Activated CD4-positive, alpha-beta T cell treated with anti-CD3 and anti-CD28 coated beads for 48 hours (primary cell): Measurements from ENCODE around the gene FAT2.

Source experiments
- DNase-seq: peaks from one replicate; pipeline ENCODE4 v3.0.0-alpha.2; 2020

Gene FAT2

DNA sequence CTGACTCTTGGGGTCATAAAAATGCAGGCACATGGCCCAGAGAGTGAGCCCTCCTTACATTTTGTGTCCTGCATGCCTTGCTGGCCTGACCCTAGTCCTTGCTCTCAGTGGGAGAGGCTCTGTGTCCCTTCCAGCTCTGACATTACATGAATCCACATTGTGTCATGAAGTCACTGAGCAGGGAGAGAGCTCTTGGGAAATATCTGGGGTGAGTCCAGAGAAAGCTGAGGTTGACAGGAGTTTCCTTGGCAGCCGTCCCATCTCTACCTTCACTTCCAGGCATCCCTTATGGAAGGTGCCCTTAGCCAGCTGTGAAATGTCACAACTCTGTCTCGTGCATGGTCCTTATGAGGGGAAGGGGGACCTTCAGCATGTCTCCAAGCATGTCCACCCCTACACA is 41.0 kb downstream of the FAT2 start:
- no peak for DNase-seq

DNA sequence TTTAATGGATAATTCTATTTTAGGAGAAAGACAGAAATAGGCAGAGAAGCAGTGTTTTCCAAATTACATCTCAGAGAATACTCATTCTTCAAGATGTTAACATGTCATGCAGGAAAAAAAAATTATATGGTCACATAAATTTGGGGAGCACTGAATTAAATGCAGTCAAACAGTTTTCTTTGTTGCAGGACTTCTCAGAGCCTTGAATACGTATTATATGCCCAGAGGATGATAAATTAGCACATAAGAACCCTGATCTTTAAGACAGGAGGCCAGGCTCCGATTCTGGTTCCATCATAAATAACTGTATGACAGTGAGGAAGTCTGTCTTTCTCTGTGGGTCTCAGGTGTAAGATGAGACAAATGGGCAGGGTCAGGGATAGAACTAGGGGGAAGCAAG is 41.4 kb downstream of the FAT2 start:
- no peak for DNase-seq

DNA sequence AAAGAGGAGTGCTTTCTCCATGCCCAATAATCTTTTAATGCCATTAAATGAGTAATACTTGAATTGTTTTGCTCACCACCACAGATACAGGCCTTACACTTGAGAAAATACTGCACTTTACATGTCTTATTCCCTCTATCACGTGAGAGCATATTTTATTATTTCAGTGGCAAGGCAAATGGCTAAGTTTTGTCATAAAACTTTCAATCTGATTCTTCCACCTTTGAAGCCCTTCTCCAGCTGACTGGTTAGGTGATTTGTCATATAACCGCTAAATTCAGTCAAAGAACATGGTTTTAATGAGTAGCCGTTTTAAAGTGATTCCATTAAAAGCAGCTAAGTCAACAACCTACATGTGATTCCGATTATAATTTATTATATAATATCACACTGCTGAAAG is 43.8 kb downstream of the FAT2 start:
- no peak for DNase-seq

DNA sequence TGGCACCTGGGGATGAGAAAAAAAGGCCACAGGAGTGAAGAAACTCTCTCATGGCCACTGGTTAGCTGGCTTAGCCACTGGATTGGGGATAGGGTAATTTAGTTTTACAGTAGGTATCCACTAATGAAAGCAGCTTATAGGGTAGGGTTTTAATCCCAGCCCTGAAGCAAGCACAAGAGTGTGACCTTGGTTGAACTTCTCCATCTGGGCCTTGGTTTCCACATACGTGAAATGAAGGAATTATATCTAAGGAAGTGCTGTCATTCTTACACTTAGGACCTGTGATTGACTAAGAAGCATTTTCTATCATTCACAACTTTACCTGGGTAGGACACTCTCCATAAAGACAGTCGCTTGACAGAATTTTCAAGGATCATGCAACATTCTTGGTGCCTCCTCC is 49.6 kb downstream of the FAT2 start:
- DNase-seq, result no peak
